Lung (tissue), 16 donors: ENCODE data around the gene DYNC1H1. TPM values are rescaled to one million over a fixed set of nuclear protein-coding genes. Genes with fewer than 3 reads are reported as not detected.

Source experiments
- ATAC-seq: fragments of 200-7000 bp; cut with Tn5 transposase; one replicate; pipeline ENCODE4 v1.9.1; 2020; ENCODE audit warnings: moderate number of reproducible peaks; ENCODE audit not compliant: insufficient read depth, low FRiP score
- DNase-seq, 3 donors: peaks; one replicate each; pipeline ENCODE4 v3.0.0-alpha.2; 2013 to 2017
- H3K27ac ChIP-seq, 2 donors: one replicate each; pipeline ENCODE4 v1.5.1; 2013; ENCODE audit warnings: mild to moderate bottlenecking in 2 of 2, moderate library complexity in 2 of 2, control low read depth in 1 of 2, inconsistent platforms in 1 of 2, low read depth in 1 of 2, low read length in 1 of 2
- H3K27me3 ChIP-seq, 3 donors: one replicate each; pipeline ENCODE4 v1.5.1; 2013; ENCODE audit warnings: low read length in 2 of 3; ENCODE audit not compliant: control insufficient read depth in 3 of 3, insufficient read depth in 3 of 3
- H3K36me3 ChIP-seq, 4 donors: one replicate each; pipeline ENCODE4 v1.5.1; 2013; ENCODE audit warnings: low read length in 4 of 4, mild to moderate bottlenecking in 1 of 4, moderate library complexity in 1 of 4; ENCODE audit not compliant: control insufficient read depth in 4 of 4, insufficient read depth in 4 of 4
- H3K4me1 ChIP-seq, 5 donors: one replicate each; pipeline ENCODE4 v1.5.1; 2013; ENCODE audit warnings: low read length in 5 of 5, mild to moderate bottlenecking in 2 of 5, moderate library complexity in 1 of 5; ENCODE audit not compliant: control insufficient read depth in 5 of 5, insufficient read depth in 5 of 5
- H3K4me3 ChIP-seq: one replicate; pipeline ENCODE4 v1.5.1; 2013; ENCODE audit warnings: mild to moderate bottlenecking, control low read depth, moderate library complexity
- H3K9ac ChIP-seq, 2 donors: one replicate each; pipeline ENCODE4 v1.5.1; 2013; ENCODE audit warnings: low read length in 2 of 2, control low read depth in 1 of 2; ENCODE audit not compliant: insufficient read depth in 1 of 2
- H3K9me3 ChIP-seq, 4 donors: one replicate each; pipeline ENCODE4 v1.5.1; 2013; ENCODE audit warnings: low read length in 3 of 4, mild to moderate bottlenecking in 1 of 4, moderate library complexity in 1 of 4; ENCODE audit not compliant: control insufficient read depth in 4 of 4, insufficient read depth in 3 of 4
- CTCF ChIP-seq: IDR thresholded peaks from 2 replicates; pipeline ENCODE4 v1.5.1; 2012; ENCODE audit warnings: mild to moderate bottlenecking; ENCODE audit errors: control extremely low read depth, extremely low read depth
- WGBS, 2 donors: extraction: QIAGEN DNeasy Blood & Tissue Kit; methylation state at CpG; one replicate each; pipeline ENCODE4 v1.1.7; 2013; 5-methylcytosine and 5-hydroxymethylcytosine counted together
- long read RNA-seq, 5 donors: transcript quantifications; one replicate each; lab custom pipeline, GENCODE V29; 2026
- polyA plus RNA-seq, 2 donors: library from polyadenylated mRNA; stranded (reverse); fragments of 200-250 nt; gene quantifications; one replicate each; pipeline ENCODE4 v1.2.1, GENCODE V29; 2013
- total RNA-seq, 2 donors: library from RNA; depleted of rRNA in 1 of 2; stranded (reverse); fragments of >200 nt in 1 of 2; gene quantifications; one replicate each; pipeline ENCODE4 v1.2.1, GENCODE V29; 2014 to 2021
- donor health status: control.
- donor health status: control.
- donor health status: Bipolar disorder and iron deficiency.
- donor health status: healthy.
- donor health status: DM: yes; HTN: yes; CAD: no.

DYNC1H1 gene
- total RNA-seq: 100 to 1,000 TPM; 438 to 485 TPM
- polyA plus RNA-seq: 100 to 1,000 TPM; 111 to 218 TPM
- long read RNA-seq, donor 1, partial matches to known transcripts: 69 of 77 reads
- long read RNA-seq, donor 1, other reads (novel, unspliced or antisense): 0 of 77 reads
- long read RNA-seq, donor 2, partial matches to known transcripts: 20 of 22 reads
- long read RNA-seq, donor 2, other reads (novel, unspliced or antisense): 0 of 22 reads
- long read RNA-seq, donor 3, partial matches to known transcripts: 32 of 38 reads
- long read RNA-seq, donor 3, other reads (novel, unspliced or antisense): 0 of 38 reads
- long read RNA-seq, donor 4, partial matches to known transcripts: 16 of 26 reads
- long read RNA-seq, donor 4, other reads (novel, unspliced or antisense): 0 of 26 reads
- long read RNA-seq, donor 5, transcript DYNC1H1-221 (2 exons, 2,863 nt): major isoform, 8 of 134 reads
- long read RNA-seq, donor 5, partial matches to known transcripts: 119 of 134 reads
- long read RNA-seq, donor 5, other reads (novel, unspliced or antisense): 0 of 134 reads

DNA sequence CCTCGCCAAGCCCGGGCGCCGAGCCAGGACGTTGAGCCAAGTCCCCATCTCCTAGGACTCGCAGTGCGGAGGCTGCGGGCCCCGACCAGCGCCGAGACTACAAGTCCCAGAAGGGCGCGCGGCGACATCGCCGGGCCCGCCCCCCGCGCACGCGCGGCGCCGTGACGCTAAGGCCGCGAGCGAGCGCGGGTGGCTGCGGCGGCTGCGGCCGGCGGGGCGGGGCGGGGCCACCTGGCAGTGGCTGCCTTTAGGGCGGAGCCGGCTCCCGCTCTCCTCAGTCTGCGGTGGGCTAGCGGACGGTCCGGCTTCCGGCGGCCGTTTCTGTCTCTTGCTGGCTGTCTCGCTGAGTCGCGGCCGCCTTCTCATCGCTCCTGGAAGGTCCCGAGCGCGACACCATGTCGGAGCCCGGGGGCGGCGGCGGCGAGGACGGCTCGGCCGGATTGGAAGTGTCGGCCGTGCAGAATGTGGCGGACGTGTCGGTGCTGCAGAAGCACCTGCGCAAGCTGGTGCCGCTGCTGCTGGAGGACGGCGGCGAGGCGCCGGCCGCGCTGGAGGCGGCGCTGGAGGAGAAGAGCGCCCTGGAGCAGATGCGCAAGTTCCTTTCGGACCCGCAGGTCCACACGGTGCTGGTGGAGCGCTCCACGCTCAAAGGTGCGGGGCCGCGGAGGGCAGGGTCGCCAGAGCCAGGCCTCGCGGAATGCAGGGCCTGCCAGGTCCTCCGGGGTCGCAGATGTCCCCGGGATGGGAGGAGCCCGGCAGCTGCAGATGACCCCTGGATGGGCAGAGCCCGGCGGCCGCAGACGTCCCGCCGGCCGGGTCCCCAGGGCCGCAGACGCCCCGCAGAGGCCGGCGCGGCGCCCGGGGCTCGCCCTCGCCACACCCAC is at the start of gene DYNC1H1:
DYNC1H1 (plus strand) TSS at position 277 of the 884 bp plus-strand sequence; CDS start at position 396, 119 bp downstream.
- WGBS, 2 donors: 0% methylated on average over 105 to 115 of the region's 115 CpGs
- Histone ChIP-seq H3K4me3 (peak within 1 kb of the TSS; percentile 90), H3K4me1 (peaks cover 0 to 23% (median 8%) of the 10 kb centered on the region in 5 donors), H3K9ac (peak within 1 kb of the TSS; percentile 85 to 91), H3K36me3 (peaks cover 3 to 5% (median 3%) of the 10 kb centered on the region in 4 donors), H3K27ac (peak within 1 kb of the TSS; percentile 93 to 97), H3K27me3 (no peaks in the 10 kb centered on the region), H3K9me3 (no peaks in the 10 kb centered on the region)
- peak; percentile 99 for DNase-seq
- ATAC-seq: peak; percentile 95
- no peak for TF ChIP-seq CTCF

GRCh38 chr14:101915871-101916815 is 48.2 kb upstream of the DYNC1H1 start:
- no peak overlapping the region for H3K27ac ChIP-seq
- no peak for DNase-seq
- no peak overlapping the region for H3K9ac ChIP-seq
- no peaks in the 10 kb centered on the region for H3K27me3 ChIP-seq
- no peaks in the 10 kb centered on the region for H3K9me3 ChIP-seq
- WGBS, 2 donors: 96 to 99% methylated on average over 23 of the region's 23 CpGs
- no peak for ATAC-seq
- no peaks in the 10 kb centered on the region for H3K4me1 ChIP-seq
- no peak for TF ChIP-seq CTCF
- H3K36me3 ChIP-seq: peaks cover 8 to 22% (median 13%) of the 10 kb centered on the region in 4 donors
- no peak overlapping the region for H3K4me3 ChIP-seq

DNA sequence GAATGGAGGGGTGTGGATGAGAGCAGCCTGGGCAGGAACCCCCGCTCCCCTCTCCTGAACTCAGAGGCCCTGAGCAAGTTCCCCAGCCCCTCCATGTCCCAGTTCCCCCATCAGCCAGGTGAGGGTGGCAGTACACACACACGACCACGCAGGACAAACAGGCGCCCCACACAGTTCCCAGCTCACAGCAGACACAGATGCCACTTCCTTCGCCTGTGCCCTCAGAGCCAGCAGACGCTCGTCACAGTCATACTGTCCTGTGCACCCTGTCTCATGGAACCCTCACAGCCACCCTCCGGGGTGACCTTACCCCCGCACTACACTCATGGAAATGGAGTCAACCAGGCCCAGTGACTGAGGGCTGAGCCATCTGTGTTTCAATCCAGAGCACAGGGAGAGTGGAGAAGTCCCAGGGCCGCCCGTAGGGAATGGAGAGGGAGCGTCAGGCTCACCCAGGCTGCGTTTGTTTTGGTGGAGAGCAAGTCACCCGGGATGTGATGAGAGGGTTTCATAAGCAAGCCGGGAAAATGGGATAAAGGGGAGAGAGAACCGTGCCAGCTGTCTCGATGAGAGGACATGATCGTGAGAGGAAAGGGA is 47.5 kb upstream of the DYNC1H1 start:
- no peaks in the 10 kb centered on the region for H3K9me3 ChIP-seq
- H3K4me3 ChIP-seq: no peak overlapping the region
- no peaks in the 10 kb centered on the region for H3K4me1 ChIP-seq
- ATAC-seq (no peak), DNase-seq (no peak)
- 86 to 92% methylated on average over 18 of the region's 18 CpGs for WGBS, 2 donors
- TF ChIP-seq CTCF: no peak
- peaks cover 5 to 21% (median 14%) of the 10 kb centered on the region in 4 donors for H3K36me3 ChIP-seq
- H3K27me3 ChIP-seq: no peaks in the 10 kb centered on the region
- H3K27ac ChIP-seq: no peak overlapping the region
- H3K9ac ChIP-seq: no peak overlapping the region
